ENCODE results near the gene C11orf58.

C11orf58 gene

GRCh38 chr11:16738193-16738946 is at the start of gene C11orf58:
Gene C11orf58 (plus strand): TSS chr11:16738647. CDS start chr11:16738779, 132 bp downstream.
- DNase-seq (ENCODE audit: low spot score): peak; percentile 97

- DNase-seq (ENCODE audit: low spot score): no peak
Measured at GRCh38 chr11:16690086-16690485, 48.4 kb upstream of the C11orf58 start.

GRCh38 chr11:16703795-16704194 is 34.7 kb upstream of the C11orf58 start:
- no peak for DNase-seq (ENCODE audit: low spot score)

GRCh38 chr11:16713594-16713993 is 24.9 kb upstream of the C11orf58 start:
- DNase-seq (ENCODE audit: low spot score): no peak

- DNase-seq (ENCODE audit: low spot score): no peak
Measured at GRCh38 chr11:16722581-16723344, 15.7 kb upstream of the C11orf58 start.

- DNase-seq (ENCODE audit: low spot score): no peak
Measured at GRCh38 chr11:16727806-16728205, 10.6 kb upstream of the C11orf58 start.

GRCh38 chr11:16737818-16738192 is 642 bp upstream of the C11orf58 start:
- DNase-seq (ENCODE audit: low spot score): no peak

- DNase-seq (ENCODE audit: low spot score): no peak
Measured at GRCh38 chr11:16738947-16739815, 734 bp downstream of the C11orf58 start.

GRCh38 chr11:16741473-16741872 is 3.0 kb downstream of the C11orf58 start:
- DNase-seq (ENCODE audit: low spot score): no peak

- no peak for DNase-seq (ENCODE audit: low spot score)
Measured at GRCh38 chr11:16743478-16743877, 5.0 kb downstream of the C11orf58 start.

- no peak for DNase-seq (ENCODE audit: low spot score)
Measured at GRCh38 chr11:16744128-16744725, 5.8 kb downstream of the C11orf58 start.

GRCh38 chr11:16745950-16746605 is 7.6 kb downstream of the C11orf58 start:
- no peak for DNase-seq (ENCODE audit: low spot score)

- no peak for DNase-seq (ENCODE audit: low spot score)
Measured at GRCh38 chr11:16749092-16749491, 10.6 kb downstream of the C11orf58 start.

- DNase-seq (ENCODE audit: low spot score): no peak
Measured at GRCh38 chr11:16749666-16750065, 11.2 kb downstream of the C11orf58 start.

- no peak for DNase-seq (ENCODE audit: low spot score)
Measured at GRCh38 chr11:16750417-16750816, 12.0 kb downstream of the C11orf58 start.

GRCh38 chr11:16758382-16759024 is 20.1 kb downstream of the C11orf58 start:
- DNase-seq (ENCODE audit: low spot score): no peak

GRCh38 chr11:16759857-16760508 is 21.5 kb downstream of the C11orf58 start:
- no peak for DNase-seq (ENCODE audit: low spot score)

- no peak for DNase-seq (ENCODE audit: low spot score)
Measured at GRCh38 chr11:16763746-16764145, 25.3 kb downstream of the C11orf58 start.

- DNase-seq (ENCODE audit: low spot score): no peak
Measured at GRCh38 chr11:16764888-16765287, 26.4 kb downstream of the C11orf58 start.

- no peak for DNase-seq (ENCODE audit: low spot score)
Measured at GRCh38 chr11:16767137-16767536, 28.7 kb downstream of the C11orf58 start.

Measured in Ammon's horn (tissue), 1 donor.